Trophoblast cell (in vitro differentiated cells and primary cell): ENCODE measurements around the gene FGD5.

Experiments
- DNase-seq, 2 donors: peaks; one replicate each; pipeline ENCODE4 v3.0.0-alpha.2; 2016
- H2AFZ ChIP-seq: 2 replicates; pipeline ENCODE4 v1.6.1; 2013; ENCODE audit warnings: low read length, moderate library complexity, mild to moderate bottlenecking; ENCODE audit not compliant: insufficient read depth, poor library complexity
- H2AK5ac ChIP-seq: 2 replicates; pipeline ENCODE4 v1.6.1; 2013; ENCODE audit warnings: mild to moderate bottlenecking, low read length
- H2BK120ac ChIP-seq: 2 replicates; pipeline ENCODE4 v1.6.1; 2013; ENCODE audit warnings: low read length, mild to moderate bottlenecking, moderate library complexity; ENCODE audit not compliant: insufficient read depth, poor library complexity
- H2BK12ac ChIP-seq: 2 replicates; pipeline ENCODE4 v1.6.1; 2013; ENCODE audit warnings: mild to moderate bottlenecking, low read length, moderate library complexity
- H2BK5ac ChIP-seq: 2 replicates; pipeline ENCODE4 v1.6.1; 2013; ENCODE audit warnings: low read length, low read depth, moderate library complexity, mild to moderate bottlenecking; ENCODE audit not compliant: poor library complexity
- H3K14ac ChIP-seq: 2 replicates; pipeline ENCODE4 v1.6.1; 2013; ENCODE audit warnings: mild to moderate bottlenecking, low read length
- H3K18ac ChIP-seq: 2 replicates; pipeline ENCODE4 v1.6.1; 2013; ENCODE audit warnings: mild to moderate bottlenecking, low read length
- H3K23ac ChIP-seq: 2 replicates; pipeline ENCODE4 v1.6.1; 2013; ENCODE audit warnings: low read length
- H3K27ac ChIP-seq: 2 replicates; pipeline ENCODE4 v1.5.1; 2013; ENCODE audit warnings: low read depth, mild to moderate bottlenecking, inconsistent platforms, low read length, moderate library complexity
- H3K27me3 ChIP-seq: 2 replicates; pipeline ENCODE4 v1.6.1; 2013; ENCODE audit warnings: inconsistent platforms, mild to moderate bottlenecking, low read length, moderate library complexity; ENCODE audit not compliant: insufficient read depth
- H3K36me3 ChIP-seq, 2 experiments: 1 replicate in 1 of 2; 2 replicates in 1 of 2; pipeline ENCODE4 v1.6.1; 2013; ENCODE audit warnings: low read length in 2 of 2, mild to moderate bottlenecking in 2 of 2, moderate library complexity in 1 of 2; ENCODE audit not compliant: insufficient read depth in 2 of 2, control insufficient read depth in 1 of 2
- H3K4ac ChIP-seq: 2 replicates; pipeline ENCODE4 v1.6.1; 2013; ENCODE audit warnings: low read depth, mild to moderate bottlenecking, low read length, moderate library complexity
- H3K4me1 ChIP-seq, 2 experiments: 1 replicate in 1 of 2; 2 replicates in 1 of 2; pipeline ENCODE4 v1.6.1; 2013; ENCODE audit warnings: low read length in 2 of 2, mild to moderate bottlenecking in 2 of 2, moderate library complexity in 1 of 2; ENCODE audit not compliant: insufficient read depth in 2 of 2, control insufficient read depth in 1 of 2
- H3K4me2 ChIP-seq: 2 replicates; pipeline ENCODE4 v1.6.1; 2013; ENCODE audit warnings: inconsistent platforms, mild to moderate bottlenecking, low read length, moderate library complexity
- H3K4me3 ChIP-seq: 2 replicates; pipeline ENCODE4 v1.5.1; 2013; ENCODE audit warnings: mild to moderate bottlenecking, low read depth, low read length, inconsistent platforms
- H3K79me1 ChIP-seq: one replicate; pipeline ENCODE4 v1.6.1; 2013; ENCODE audit warnings: low read length
- H3K79me2 ChIP-seq: 2 replicates; pipeline ENCODE4 v1.6.1; 2013; ENCODE audit warnings: low read length, mild to moderate bottlenecking; ENCODE audit not compliant: control insufficient read depth, insufficient read depth, poor library complexity
- H3K9ac ChIP-seq: 2 replicates; pipeline ENCODE4 v1.6.1; 2013; ENCODE audit warnings: mild to moderate bottlenecking, low read length
- H3K9me3 ChIP-seq: 2 replicates; pipeline ENCODE4 v1.6.1; 2013; ENCODE audit warnings: low read depth, mild to moderate bottlenecking, control low read depth, inconsistent platforms, low read length; ENCODE audit not compliant: insufficient read depth
- H4K12ac ChIP-seq: 2 replicates; pipeline ENCODE4 v1.6.1; 2013; ENCODE audit warnings: low read depth, mild to moderate bottlenecking, low read length, moderate library complexity
- H4K8ac ChIP-seq: 2 replicates; pipeline ENCODE4 v1.6.1; 2013; ENCODE audit warnings: low read depth, mild to moderate bottlenecking, low read length, moderate library complexity
- H4K91ac ChIP-seq: one replicate; pipeline ENCODE4 v1.6.1; 2013; ENCODE audit warnings: low read depth, mild to moderate bottlenecking, low read length, moderate library complexity
- WGBS: extraction: QIAGEN DNeasy Blood & Tissue Kit; methylation state at CpG from one replicate; pipeline ENCODE4 v1.1.7; 2013; ENCODE audit warnings: missing lambda C conversion rate; ENCODE audit not compliant: insufficient read length, insufficient coverage; ENCODE audit errors: extremely low coverage; 5-methylcytosine and 5-hydroxymethylcytosine counted together

Gene FGD5

DNA sequence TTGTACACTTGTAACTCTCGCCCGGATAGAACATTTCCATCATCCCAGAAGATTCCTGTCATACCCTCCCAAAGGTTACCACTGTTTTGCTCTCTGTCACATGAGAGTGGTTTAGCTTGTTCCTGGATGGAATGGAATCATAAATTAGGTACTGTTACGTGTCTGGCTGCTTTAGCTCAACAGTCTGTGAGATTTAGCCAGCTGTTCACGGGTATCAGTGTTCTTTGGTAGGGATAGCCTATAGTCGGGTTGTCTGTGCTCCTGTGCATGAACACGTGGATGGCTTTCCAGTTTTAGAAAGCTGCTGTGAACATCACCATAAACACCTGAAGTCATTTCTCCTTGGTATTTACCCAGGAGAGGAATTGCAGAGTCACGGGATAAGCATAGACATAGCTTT is 70.4 kb downstream of the FGD5 start:
- Histone ChIP-seq H2BK5ac (no peak overlapping the region), H2BK120ac (no peak overlapping the region), H3K4me3 (no peak overlapping the region), H3K27me3 (no peaks in the 10 kb centered on the region), H3K79me1 (peaks cover 10% of the 10 kb centered on the region), H3K27ac (no peak overlapping the region), H4K91ac (no peak overlapping the region), H2AK5ac (no peak overlapping the region), H2BK12ac (no peak overlapping the region), H3K79me2 (no peaks in the 10 kb centered on the region), H4K8ac (no peak overlapping the region), H3K36me3 (no peaks in the 10 kb centered on the region), H3K4me1 (peaks cover 11 to 21% of the 10 kb centered on the region in 2 experiments), H3K23ac (no peak overlapping the region), H3K18ac (no peak overlapping the region), H3K9ac (no peak overlapping the region), H3K9me3 (no peaks in the 10 kb centered on the region), H3K4ac (no peak overlapping the region), H4K12ac (no peak overlapping the region), H2AFZ (no peak overlapping the region), H3K4me2 (no peak overlapping the region), H3K14ac (no peak overlapping the region)
- peak in 1 of 2 donors; percentile 14 for DNase-seq
- WGBS, result no CpG with 5 or more reads among the region's 7 CpGs

DNA sequence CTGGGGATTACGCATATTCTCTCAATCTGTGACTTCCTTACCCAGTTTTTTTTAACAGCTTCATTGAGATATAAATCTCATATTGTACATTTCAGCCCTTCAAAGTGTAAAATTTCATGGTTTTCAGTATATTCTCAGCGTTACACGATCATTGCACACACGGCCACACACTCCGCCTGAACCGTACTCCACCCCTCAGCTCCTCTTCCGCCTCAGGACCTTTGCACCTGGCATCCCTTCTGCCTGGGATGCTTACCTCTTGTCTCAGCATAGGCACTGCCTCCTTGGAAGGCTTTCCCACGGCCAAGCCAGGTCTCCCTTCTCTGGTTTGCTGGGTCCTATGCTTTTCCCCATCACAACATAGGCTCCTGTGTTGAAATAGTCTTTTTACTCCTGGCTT is 71.2 kb downstream of the FGD5 start:
- H2BK120ac ChIP-seq, result no peak overlapping the region
- no peak overlapping the region for H2AK5ac ChIP-seq
- no peak for DNase-seq
- no peak overlapping the region for H4K12ac ChIP-seq
- H3K79me2 ChIP-seq, result no peaks in the 10 kb centered on the region
- no peaks in the 10 kb centered on the region for H3K9me3 ChIP-seq
- H3K4me3 ChIP-seq, result no peak overlapping the region
- no peak overlapping the region for H3K23ac ChIP-seq
- no CpG with 5 or more reads among the region's 8 CpGs for WGBS
- no peaks in the 10 kb centered on the region for H3K36me3 ChIP-seq
- no peak overlapping the region for H3K27ac ChIP-seq
- H2BK12ac ChIP-seq, result no peak overlapping the region
- H2AFZ ChIP-seq, result no peak overlapping the region
- no peak overlapping the region for H4K91ac ChIP-seq
- H3K9ac ChIP-seq, result no peak overlapping the region
- H3K27me3 ChIP-seq, result no peaks in the 10 kb centered on the region
- peaks cover 8 to 17% of the 10 kb centered on the region in 2 experiments for H3K4me1 ChIP-seq
- H4K8ac ChIP-seq, result no peak overlapping the region
- H3K79me1 ChIP-seq, result peaks cover 6% of the 10 kb centered on the region
- no peak overlapping the region for H2BK5ac ChIP-seq
- no peak overlapping the region for H3K4ac ChIP-seq
- no peak overlapping the region for H3K18ac ChIP-seq
- H3K4me2 ChIP-seq, result no peak overlapping the region
- no peak overlapping the region for H3K14ac ChIP-seq

- no peak overlapping the region for H3K27ac ChIP-seq
- H3K36me3 ChIP-seq, result no peaks in the 10 kb centered on the region
- H3K4me1 ChIP-seq, result peaks cover 8 to 14% of the 10 kb centered on the region in 2 experiments
- no peak overlapping the region for H3K18ac ChIP-seq
- H4K12ac ChIP-seq, result no peak overlapping the region
- no peak overlapping the region for H2AK5ac ChIP-seq
- H2BK120ac ChIP-seq, result no peak overlapping the region
- no peak overlapping the region for H4K8ac ChIP-seq
- H2BK5ac ChIP-seq, result no peak overlapping the region
- no peak overlapping the region for H3K14ac ChIP-seq
- no peak overlapping the region for H3K4me3 ChIP-seq
- H4K91ac ChIP-seq, result no peak overlapping the region
- no peak overlapping the region for H3K9ac ChIP-seq
- no peak overlapping the region for H2AFZ ChIP-seq
- no CpG with 5 or more reads among the region's 5 CpGs for WGBS
- H3K4me2 ChIP-seq, result no peak overlapping the region
- H3K79me2 ChIP-seq, result no peaks in the 10 kb centered on the region
- no peaks in the 10 kb centered on the region for H3K9me3 ChIP-seq
- H3K23ac ChIP-seq, result no peak overlapping the region
- no peak overlapping the region for H3K4ac ChIP-seq
- H2BK12ac ChIP-seq, result no peak overlapping the region
- no peak for DNase-seq
- H3K27me3 ChIP-seq, result no peaks in the 10 kb centered on the region
- H3K79me1 ChIP-seq, result peaks cover 6% of the 10 kb centered on the region
Observed at GRCh38 chr3:14890476-14890875, 71.7 kb downstream of the FGD5 start.

- peaks cover 5 to 6% of the 10 kb centered on the region in 2 experiments for H3K4me1 ChIP-seq
- no peak overlapping the region for H2BK12ac ChIP-seq
- H2AK5ac ChIP-seq, result no peak overlapping the region
- H4K12ac ChIP-seq, result no peak overlapping the region
- H3K23ac ChIP-seq, result no peak overlapping the region
- DNase-seq, result no peak
- no peaks in the 10 kb centered on the region for H3K27me3 ChIP-seq
- no peaks in the 10 kb centered on the region for H3K9me3 ChIP-seq
- H3K4me2 ChIP-seq, result no peak overlapping the region
- H2BK120ac ChIP-seq, result no peak overlapping the region
- peaks cover under 1% of the 10 kb centered on the region for H3K79me1 ChIP-seq
- no peak overlapping the region for H3K14ac ChIP-seq
- no peak overlapping the region for H3K18ac ChIP-seq
- no CpG with 5 or more reads among the region's 12 CpGs for WGBS
- H3K9ac ChIP-seq, result no peak overlapping the region
- no peak overlapping the region for H4K91ac ChIP-seq
- H2AFZ ChIP-seq, result no peak overlapping the region
- no peaks in the 10 kb centered on the region for H3K36me3 ChIP-seq
- no peaks in the 10 kb centered on the region for H3K79me2 ChIP-seq
- no peak overlapping the region for H4K8ac ChIP-seq
- H3K4ac ChIP-seq, result no peak overlapping the region
- H3K27ac ChIP-seq, result no peak overlapping the region
- no peak overlapping the region for H2BK5ac ChIP-seq
- H3K4me3 ChIP-seq, result no peak overlapping the region
Observed at GRCh38 chr3:14891135-14892132, 72.7 kb downstream of the FGD5 start.
